ENCODE data around the gene SLC26A9. TPM values are rescaled to one million over a fixed set of nuclear protein-coding genes. Genes with fewer than 3 reads are reported as not detected.

SLC26A9 gene
- total RNA-seq, 1 donor from 2014 or later: not detected

DNA sequence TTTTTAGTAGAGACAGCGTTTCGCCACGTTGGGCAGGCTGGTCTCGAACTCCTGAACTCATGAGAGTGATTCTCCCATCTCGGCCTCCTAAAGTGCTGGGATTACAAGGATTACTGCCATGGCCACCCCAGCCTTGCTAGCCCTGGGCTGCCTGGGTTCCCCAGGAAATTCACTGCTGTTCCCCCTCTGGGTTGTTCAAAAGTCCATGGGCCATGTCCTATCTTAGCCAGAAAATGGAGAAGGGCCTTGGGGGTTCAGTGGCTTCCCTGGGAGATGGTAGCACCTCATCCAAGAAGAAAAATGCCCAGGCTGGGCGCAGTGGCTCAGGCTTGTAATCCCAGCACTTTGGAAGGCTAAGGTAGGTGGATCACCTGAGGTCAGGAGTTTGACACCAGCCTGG lies 20.9 kb downstream of the SLC26A9 start:
- H3K4me3 Mint-ChIP-seq: no peak overlapping the region
- TF ChIP-seq, protein P1, sequence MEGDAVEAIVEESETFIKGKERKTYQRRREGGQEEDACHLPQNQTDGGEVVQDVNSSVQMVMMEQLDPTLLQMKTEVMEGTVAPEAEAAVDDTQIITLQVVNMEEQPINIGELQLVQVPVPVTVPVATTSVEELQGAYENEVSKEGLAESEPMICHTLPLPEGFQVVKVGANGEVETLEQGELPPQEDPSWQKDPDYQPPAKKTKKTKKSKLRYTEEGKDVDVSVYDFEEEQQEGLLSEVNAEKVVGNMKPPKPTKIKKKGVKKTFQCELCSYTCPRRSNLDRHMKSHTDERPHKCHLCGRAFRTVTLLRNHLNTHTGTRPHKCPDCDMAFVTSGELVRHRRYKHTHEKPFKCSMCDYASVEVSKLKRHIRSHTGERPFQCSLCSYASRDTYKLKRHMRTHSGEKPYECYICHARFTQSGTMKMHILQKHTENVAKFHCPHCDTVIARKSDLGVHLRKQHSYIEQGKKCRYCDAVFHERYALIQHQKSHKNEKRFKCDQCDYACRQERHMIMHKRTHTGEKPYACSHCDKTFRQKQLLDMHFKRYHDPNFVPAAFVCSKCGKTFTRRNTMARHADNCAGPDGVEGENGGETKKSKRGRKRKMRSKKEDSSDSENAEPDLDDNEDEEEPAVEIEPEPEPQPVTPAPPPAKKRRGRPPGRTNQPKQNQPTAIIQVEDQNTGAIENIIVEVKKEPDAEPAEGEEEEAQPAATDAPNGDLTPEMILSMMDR (IDR thresholded peaks at IDR 0.05): no peak
- no peak for DNase-seq
- H3K4me1 Mint-ChIP-seq: no peaks in the 10 kb centered on the region
- CTCF ChIA-PET: interaction anchor here (1.1 kb wide), 1 partner anchor 47 kb away, joined by 3 read pairs; no protein-coding TSS in a partner anchor
- POLR2A ChIA-PET: no interaction called here
- H3K27me3 Mint-ChIP-seq: peaks cover 5% of the 10 kb centered on the region
- no peak for ATAC-seq (ENCODE audit: low read depth)
- no peak overlapping the region for H3K27ac Mint-ChIP-seq
- no peaks in the 10 kb centered on the region for H3K9me3 Mint-ChIP-seq
- no peaks in the 10 kb centered on the region for H3K36me3 Mint-ChIP-seq (ENCODE audit: low read depth)
- intact Hi-C loops (cut with micrococcal nuclease): no loop called here

DNA sequence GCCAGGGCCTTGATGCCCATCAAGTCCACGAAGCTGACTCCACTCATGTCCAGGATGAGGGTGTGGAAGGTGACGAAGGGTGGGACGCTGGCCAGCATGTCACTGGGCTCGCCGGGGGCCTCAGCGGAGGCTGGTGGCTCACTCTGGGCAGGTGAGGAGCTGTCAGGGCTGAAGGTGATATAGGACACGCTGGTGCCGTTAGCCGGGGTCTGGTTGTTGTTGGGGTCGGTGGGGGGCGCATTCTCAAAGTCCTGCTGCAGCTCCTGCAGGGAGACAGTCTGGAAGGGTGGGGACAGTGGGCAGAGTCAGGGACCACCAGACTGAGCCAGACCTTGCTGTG lies 21.7 kb downstream of the SLC26A9 start:
- intact Hi-C loops (cut with micrococcal nuclease): no loop called here
- H3K27me3 Mint-ChIP-seq: peaks cover 5% of the 10 kb centered on the region
- no peaks in the 10 kb centered on the region for H3K4me1 Mint-ChIP-seq
- CTCF ChIA-PET: interaction anchor here (1.1 to 7.7 kb wide), 2 partner anchors 47 to 56 kb away, joined by 3 to 88 read pairs; no protein-coding TSS in a partner anchor
- H3K9me3 Mint-ChIP-seq: no peaks in the 10 kb centered on the region
- ATAC-seq (ENCODE audit: low read depth) (no peak), DNase-seq (no peak)
- H3K4me3 Mint-ChIP-seq: no peak overlapping the region
- TF ChIP-seq, protein P1 (IDR thresholded peaks at IDR 0.05): no peak
- POLR2A ChIA-PET: interaction anchor here (0.6 kb wide), 1 partner anchor 75 kb away, joined by 3 read pairs; no protein-coding TSS in a partner anchor
- H3K27ac Mint-ChIP-seq: no peak overlapping the region
- no peaks in the 10 kb centered on the region for H3K36me3 Mint-ChIP-seq (ENCODE audit: low read depth)

DNA sequence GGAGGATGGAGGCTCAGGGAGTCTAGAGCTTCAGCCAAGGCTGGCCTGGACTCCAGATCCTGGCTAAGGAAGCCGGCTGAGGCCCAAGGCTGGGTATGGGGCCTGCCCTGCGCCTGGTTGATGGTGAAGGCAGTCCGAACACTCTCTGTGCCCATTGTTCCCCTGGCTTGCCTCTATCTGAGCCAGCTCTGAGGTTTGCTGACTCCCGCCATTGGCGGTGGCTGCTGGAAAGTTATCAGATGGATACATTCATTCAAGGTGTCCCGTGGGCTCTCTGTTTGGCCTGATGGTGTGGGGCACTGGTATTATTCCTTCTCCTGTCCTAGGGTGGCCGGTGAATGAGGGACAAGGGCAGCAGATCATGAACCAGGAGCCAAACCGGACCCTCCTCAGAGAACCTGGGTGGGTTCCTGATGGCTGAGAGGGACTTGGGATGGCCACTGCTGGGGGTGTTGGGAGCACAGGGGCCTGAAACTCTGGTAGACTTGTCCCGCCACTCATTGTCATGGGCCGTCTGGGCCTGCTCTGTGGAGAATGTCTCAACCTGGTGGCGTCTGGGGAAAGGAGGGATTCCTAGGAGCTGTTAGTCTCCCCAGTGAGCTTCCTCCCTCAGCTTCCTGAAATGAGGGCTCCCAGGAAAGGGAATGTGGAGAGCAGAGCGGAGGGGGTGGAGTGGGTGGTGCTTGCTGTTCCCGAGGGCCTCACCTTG lies 22.2 kb downstream of the SLC26A9 start:
- CTCF ChIA-PET: interaction anchor here (0.9 to 7.7 kb wide), 3 partner anchors 48 to 185 kb away, joined by 3 to 88 read pairs (median 5); no protein-coding TSS in a partner anchor
- intact Hi-C loops (cut with micrococcal nuclease): no loop called here
- Mint-ChIP-seq H3K4me3 (no peak overlapping the region), H3K27ac (no peak overlapping the region), H3K4me1 (no peaks in the 10 kb centered on the region), H3K27me3 (peaks cover 5% of the 10 kb centered on the region), H3K36me3 (ENCODE audit: low read depth) (no peaks in the 10 kb centered on the region), H3K9me3 (no peaks in the 10 kb centered on the region)
- DNase-seq (no peak), ATAC-seq (ENCODE audit: low read depth) (no peak)
- TF ChIP-seq, protein P1 (IDR thresholded peaks at IDR 0.05): no peak
- POLR2A ChIA-PET: interaction anchor here (0.6 kb wide), 1 partner anchor 74 kb away, joined by 3 read pairs; no protein-coding TSS in a partner anchor

DNA sequence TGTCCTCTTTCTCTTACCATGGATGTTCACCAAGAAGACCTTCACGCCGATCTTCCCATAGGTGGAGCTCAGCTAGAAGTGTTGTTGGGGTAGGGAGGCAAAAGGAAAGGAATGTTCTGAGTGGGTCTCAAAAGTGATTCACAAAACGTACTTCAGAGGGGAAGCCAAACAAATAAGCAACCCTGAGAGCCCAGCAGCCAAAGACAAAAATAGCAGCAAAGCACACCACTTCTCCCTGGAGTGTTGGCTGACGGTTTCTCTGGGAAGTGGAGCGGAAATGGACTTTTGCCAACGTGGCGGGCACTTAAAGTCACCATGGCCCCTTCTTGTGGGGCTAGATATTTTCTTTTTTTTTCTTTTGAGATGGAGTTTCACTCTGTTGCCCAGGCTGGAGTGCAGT lies 23.1 kb downstream of the SLC26A9 start:
- ChIA-PET CTCF (interaction anchor here (1.0 to 7.7 kb wide), 5 partner anchors 57 to 197 kb away, joined by 3 to 88 read pairs (median 5); partner anchors contain the start of gene AVPR1B), POLR2A (no interaction called here)
- H3K4me1 Mint-ChIP-seq: no peaks in the 10 kb centered on the region
- H3K9me3 Mint-ChIP-seq: no peaks in the 10 kb centered on the region
- H3K4me3 Mint-ChIP-seq: no peak overlapping the region
- ATAC-seq (ENCODE audit: low read depth): no peak
- intact Hi-C loops (cut with micrococcal nuclease): no loop called here
- TF ChIP-seq, protein P1 (IDR thresholded peaks at IDR 0.05): no peak
- peaks cover 5% of the 10 kb centered on the region for H3K27me3 Mint-ChIP-seq
- DNase-seq: no peak
- no peak overlapping the region for H3K27ac Mint-ChIP-seq
- H3K36me3 Mint-ChIP-seq (ENCODE audit: low read depth): no peaks in the 10 kb centered on the region

DNA sequence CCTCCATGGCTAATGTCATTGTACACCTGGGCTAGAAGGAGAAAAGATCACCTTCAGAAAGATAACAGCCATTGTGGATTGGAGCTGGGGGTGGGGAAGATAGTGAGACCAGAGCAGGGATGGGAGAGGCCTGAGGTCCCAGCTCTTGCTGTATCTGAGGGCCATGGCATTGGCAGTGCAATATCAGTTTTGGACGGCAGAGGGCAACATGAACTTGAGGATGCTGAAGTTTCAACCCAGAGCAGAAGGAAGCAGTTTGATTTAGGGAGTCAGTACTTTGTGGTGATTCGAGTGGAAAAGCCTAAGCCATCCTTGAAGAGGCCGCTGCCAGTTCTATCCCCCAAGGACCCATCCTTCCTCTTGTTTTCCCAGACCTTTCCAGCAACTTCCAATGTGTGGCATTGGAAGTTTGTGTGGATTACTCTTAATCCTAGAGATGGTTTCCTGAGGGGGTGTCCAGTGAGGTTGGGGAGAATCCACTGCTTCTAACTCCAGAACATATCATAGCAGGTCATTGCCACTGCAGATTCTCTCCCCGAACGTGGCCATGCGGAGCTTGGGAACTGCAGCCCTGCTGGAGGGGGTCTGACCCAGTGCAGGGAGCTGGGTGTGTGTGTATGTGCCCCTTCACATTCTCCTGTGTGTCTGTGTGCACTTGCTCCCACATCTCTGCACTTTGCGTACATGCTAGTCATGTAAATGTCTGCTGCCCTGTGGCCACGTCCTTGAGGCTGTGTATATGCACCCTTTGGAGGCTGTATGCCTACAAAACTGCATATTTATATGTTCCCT lies 24.1 kb downstream of the SLC26A9 start:
- intact Hi-C loops (cut with micrococcal nuclease): loop anchor here (1.0 to 5.0 kb wide), 5 partner anchors 58 to 187 kb away; partner anchors contain the start of gene SLC41A1
- POLR2A ChIA-PET: interaction anchor here (0.6 to 1.0 kb wide), 2 partner anchors 11 to 70 kb away, joined by 3 read pairs; no protein-coding TSS in a partner anchor
- peak; percentile 93 for ATAC-seq (ENCODE audit: low read depth)
- no peaks in the 10 kb centered on the region for H3K4me1 Mint-ChIP-seq
- CTCF ChIA-PET: interaction anchor here (0.7 to 7.7 kb wide), 17 partner anchors 32 to 260 kb away, joined by 3 to 88 read pairs (median 4); partner anchors contain the start of gene AVPR1B
- no peaks in the 10 kb centered on the region for H3K36me3 Mint-ChIP-seq (ENCODE audit: low read depth)
- H3K9me3 Mint-ChIP-seq: no peaks in the 10 kb centered on the region
- H3K27me3 Mint-ChIP-seq: peaks cover 5% of the 10 kb centered on the region
- TF ChIP-seq, protein P1 (IDR thresholded peaks at IDR 0.05): no peak
- no peak overlapping the region for H3K27ac Mint-ChIP-seq
- peak; percentile 58 for DNase-seq
- no peak overlapping the region for H3K4me3 Mint-ChIP-seq
